DMS53 (cell line): ENCODE data around the gene SFXN4.
A peak's percentile ranks its signal among the peaks of the same experiment; 100 is the strongest.
"Not testable (repeated sequence)": the region's sequence is repeated elsewhere in the genome, so short reads cannot be mapped to it uniquely, and the experiment has no call there.

ENCODE experiments used
- DNase-seq: peaks from one replicate; lab custom pipeline; 2025; lab: John Stamatoyannopoulos, UW

The SFXN4 gene

GRCh38 chr10:119105899-119106298, 59.6 kb downstream of the SFXN4 start:
- DNase-seq, result not testable (repeated sequence)

GRCh38 chr10:119105155-119105554, 60.4 kb downstream of the SFXN4 start:
- no peak for DNase-seq

- peak; percentile 67 for DNase-seq
Observed at GRCh38 chr10:119104654-119105015, 60.9 kb downstream of the SFXN4 start.

GRCh38 chr10:119103903-119104653, 61.4 kb downstream of the SFXN4 start, which contains the start of gene DENND10:
TSS of gene DENND10 (plus strand) at chr10:119104113. CDS start at chr10:119104143, 30 bp downstream.
- DNase-seq, result peak; percentile 86

- peak; percentile 32 for DNase-seq
Observed at GRCh38 chr10:119103241-119103902, 62.1 kb downstream of the SFXN4 start.

- DNase-seq, result peak; percentile 72
Observed at GRCh38 chr10:119101366-119102098, 64.0 kb downstream of the SFXN4 start.

- DNase-seq, result peak; percentile 17
Observed at GRCh38 chr10:119100434-119101238, 64.9 kb downstream of the SFXN4 start.

GRCh38 chr10:119098576-119098975, 66.9 kb downstream of the SFXN4 start:
- DNase-seq, result no peak

GRCh38 chr10:119096641-119097415, 68.7 kb downstream of the SFXN4 start:
- DNase-seq, result not testable (repeated sequence)

- DNase-seq, result no peak
Observed at GRCh38 chr10:119095640-119096039, 69.9 kb downstream of the SFXN4 start.

- no peak for DNase-seq
Observed at GRCh38 chr10:119090968-119091367, 74.5 kb downstream of the SFXN4 start.
